ENCODE measurements around the gene PLET1.

Gene PLET1, protein sequence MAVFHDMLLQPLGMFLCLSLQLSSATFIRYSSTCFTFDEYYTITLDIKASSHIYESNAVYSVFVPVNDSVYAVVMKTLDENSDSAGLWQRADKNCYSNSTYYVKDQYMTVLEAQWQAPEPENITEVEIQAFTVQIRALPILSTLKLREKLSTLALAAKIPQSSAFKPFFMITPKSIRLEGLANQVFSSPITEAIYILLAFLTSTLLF

DNA sequence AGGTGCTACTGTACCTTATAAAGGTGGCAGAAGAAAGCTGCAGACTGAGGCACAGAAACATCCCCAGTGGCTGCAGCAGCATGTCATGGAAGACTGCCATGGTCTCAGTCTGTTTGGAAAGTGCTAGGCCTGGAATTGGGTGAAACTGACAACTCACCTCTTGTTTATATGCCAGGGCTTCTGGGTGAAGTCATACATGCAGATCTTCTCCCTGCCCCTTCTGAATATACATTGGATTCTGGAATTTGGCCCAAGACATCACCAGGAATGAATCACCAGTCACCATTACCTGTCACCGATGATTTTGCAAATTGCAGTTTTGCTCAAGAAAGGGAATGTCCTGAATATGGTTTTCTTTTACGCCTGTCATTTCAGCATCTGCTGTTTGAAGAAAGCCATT, at the start of gene PLET1:
PLET1 (minus strand) TSS at position 371 of the 400 bp plus-strand sequence; CDS start at position 100, 271 bp downstream.
- DNase-seq: no peak

- DNase-seq: no peak
Measured at GRCh38 chr11:112310419-112310818, 49.8 kb upstream of the PLET1 start.

DNA sequence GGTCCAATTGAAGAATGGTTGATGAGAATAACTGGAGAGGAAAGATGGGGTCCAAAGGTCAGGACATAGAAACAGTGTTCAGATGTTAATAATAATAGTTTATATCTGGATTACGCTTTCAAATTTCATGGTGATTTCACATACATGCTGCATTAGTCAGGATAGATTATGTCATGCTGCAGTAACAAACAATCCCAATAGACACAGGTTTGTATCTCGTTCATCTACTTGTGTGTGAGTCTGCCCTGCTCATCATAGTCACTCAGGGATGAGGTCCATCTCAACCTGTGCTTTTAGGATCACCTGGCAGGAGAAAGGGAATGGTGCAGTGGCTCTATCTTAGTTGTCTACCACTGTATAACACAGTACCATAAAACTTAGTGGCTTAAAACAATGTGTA, 48.0 kb upstream of the PLET1 start:
- no peak for DNase-seq

GRCh38 chr11:112307616-112308015, 47.0 kb upstream of the PLET1 start:
- no peak for DNase-seq

DNA sequence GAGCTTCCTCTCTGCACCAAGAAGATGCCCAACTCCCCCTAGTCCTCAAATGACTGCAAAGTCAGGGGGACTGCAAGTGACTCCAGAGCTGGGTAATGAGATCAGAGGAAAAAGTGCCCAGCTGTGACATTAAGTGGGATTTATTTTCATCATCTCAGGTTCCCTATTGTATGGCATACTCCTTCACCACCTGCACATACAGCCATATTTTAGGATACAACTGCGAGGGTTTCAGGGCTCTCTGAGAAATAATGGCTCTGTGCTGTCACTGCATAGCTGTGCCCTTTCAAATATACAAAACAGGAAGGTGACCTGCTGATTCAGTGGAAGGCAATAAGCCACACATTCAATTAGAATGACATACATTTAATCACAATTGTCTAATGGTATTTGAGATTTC, 45.6 kb upstream of the PLET1 start:
- DNase-seq: no peak

GRCh38 chr11:112304914-112305313, 44.3 kb upstream of the PLET1 start:
- DNase-seq: no peak

DNA sequence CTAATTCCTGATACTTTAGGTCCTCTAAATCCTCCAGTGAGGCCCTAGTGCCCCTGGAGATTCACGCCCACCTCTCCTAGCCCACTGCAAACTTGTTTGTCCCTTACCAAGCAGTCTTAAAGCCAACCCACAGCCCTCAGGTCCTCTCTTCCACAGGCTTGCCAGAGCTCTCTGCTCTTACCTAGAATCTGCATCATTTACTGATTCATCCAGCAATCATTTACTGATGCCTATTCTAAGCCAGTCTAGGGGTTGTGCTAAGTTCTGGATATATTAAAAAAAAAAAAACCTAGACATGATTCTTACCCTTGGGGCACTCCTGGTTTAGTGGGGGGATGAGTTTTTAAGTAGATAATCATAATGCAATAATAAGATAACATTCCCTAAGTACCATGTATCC, 43.0 kb upstream of the PLET1 start:
- no peak for DNase-seq

- DNase-seq: no peak
Measured at GRCh38 chr11:112302226-112302868, 41.7 kb upstream of the PLET1 start.

DNA sequence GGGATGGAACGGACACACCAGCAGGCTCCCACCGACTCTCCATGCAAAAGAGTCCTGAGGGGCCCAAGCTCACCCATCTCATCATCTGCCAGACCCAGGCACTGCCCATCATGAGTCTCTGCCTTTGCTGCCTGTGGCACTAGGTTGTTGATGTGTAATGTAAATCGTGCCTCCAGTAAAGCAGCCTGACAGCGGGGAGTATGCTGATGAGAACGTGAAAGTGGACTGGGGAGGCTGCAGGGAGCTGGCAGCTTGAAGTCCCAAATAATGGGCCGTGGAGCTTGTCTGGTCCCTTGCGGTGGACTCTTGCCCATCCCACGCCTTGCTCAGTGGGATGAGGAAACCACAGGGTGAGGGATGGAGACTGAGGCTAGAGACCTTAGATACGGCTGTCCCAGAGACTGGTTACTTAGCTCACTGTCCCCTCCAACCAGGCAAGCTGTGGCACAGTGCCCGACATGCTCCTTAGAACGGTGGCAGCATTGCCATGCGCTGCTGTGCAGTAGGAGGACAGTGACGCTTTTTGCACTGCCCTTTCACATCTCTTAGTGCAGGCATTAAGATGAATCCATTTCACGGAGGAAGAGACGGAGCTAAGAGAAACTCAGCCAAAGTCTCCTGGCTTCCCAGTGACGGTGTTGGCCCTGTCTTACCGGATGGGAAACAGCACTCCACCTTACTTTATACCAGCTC, 39.6 kb upstream of the PLET1 start:
- DNase-seq: no peak

DNA sequence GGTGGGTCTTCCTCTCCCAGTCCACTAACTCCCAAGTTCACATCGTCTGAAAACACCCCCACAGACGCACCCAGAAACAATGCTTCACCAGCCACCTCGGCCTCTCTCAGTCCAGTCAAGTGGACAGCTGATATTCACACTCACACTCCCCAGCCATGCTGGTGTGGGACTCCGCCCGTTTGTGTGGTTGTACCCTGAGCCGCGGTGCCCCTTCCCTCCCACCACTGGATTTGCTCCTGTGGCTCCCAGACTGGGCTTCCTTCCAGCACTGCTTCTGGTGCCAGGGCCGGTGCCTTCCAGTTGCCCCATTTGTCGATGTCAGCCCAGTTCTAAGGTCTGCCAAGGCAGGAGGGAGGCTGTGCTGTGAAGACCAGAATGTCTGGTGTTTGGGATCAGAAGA, 37.9 kb upstream of the PLET1 start:
- DNase-seq: peak in 1 of 2 experiments; percentile 72

GRCh38 chr11:112297248-112297866, 36.7 kb upstream of the PLET1 start:
- DNase-seq: no peak

GRCh38 chr11:112296044-112296443, 35.4 kb upstream of the PLET1 start:
- no peak for DNase-seq

DNA sequence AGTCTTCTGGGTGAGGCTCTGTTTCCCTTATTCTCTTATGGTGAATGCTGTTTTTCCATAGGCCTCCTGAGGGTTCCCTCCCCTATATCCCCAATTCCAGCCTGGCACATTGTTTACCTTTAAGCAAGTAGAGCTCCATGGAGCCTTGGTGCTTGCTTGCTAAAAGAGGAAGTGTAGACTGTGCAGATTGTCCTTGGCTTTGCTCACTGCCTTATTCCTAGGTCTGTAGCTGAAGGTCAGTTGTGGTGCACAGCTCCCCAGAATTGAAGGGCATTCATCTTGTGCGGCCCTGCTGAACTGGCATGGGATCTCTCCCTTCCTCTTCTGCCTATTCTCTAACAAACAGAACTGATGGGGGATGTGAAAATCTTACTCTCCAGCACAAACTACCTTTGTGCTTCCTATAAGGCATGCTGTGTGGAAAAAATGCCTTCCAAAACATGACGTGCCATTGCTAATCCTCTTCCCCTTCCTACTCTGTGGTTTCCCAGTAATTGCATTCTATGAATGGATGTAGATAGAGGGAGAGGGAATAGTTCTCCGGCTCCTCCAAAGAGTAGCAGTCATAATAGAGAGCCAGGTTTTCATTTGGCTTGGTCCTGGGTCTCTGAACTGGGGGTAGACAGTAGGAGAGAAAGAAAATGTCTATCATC, 34.2 kb upstream of the PLET1 start:
- DNase-seq: no peak

- DNase-seq: no peak
Measured at GRCh38 chr11:112293614-112294013, 33.0 kb upstream of the PLET1 start.

DNA sequence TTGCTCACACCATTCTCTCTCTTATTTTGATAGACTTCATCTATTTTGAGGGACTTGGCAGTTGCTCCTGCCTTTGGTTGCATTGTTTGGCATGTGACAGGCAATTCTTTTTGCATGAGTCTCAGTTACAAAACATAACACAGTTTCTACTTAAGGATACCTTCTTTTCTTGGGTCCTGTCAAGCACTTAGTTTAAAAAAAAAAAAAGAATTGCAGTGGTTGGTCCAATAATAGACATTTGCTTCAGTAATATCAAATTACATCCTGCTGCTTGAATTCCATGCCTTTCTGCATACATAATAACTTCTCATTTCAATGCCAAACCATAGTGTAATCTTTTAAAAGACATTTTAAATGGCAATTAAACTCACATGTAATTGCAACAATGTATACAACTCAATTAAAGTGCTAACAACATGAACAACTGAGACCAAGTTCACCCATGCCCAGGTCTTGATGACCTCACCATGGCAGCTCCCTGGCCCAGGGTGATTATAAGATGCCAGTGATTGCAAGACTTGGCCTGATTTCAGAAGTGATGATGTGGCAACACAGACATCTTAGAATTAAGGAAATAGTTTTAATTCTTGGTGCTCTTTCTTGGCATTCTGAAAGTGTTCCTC, 32.2 kb upstream of the PLET1 start:
- DNase-seq: peak; percentile 66 to 72

DNA sequence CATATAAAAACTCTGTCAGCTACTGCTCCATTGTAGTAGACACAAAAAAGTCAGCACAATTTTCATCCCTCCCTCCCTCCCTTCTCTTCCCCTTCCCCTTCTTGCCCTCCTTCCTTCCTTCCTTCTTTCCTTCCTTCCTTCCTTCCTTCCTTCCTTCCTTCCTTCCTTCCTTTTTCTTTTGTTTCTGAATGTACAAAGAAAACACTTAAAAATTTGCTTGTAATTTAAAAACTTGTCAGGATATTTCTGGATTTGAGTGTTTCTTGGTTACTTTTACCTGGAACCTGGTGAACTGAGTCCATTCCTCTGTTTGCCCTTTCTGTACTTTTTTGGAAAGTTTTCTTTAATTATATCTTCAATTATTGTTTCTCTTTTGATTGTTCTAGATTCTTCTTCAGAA, 31.5 kb upstream of the PLET1 start:
- DNase-seq: no peak

DNA sequence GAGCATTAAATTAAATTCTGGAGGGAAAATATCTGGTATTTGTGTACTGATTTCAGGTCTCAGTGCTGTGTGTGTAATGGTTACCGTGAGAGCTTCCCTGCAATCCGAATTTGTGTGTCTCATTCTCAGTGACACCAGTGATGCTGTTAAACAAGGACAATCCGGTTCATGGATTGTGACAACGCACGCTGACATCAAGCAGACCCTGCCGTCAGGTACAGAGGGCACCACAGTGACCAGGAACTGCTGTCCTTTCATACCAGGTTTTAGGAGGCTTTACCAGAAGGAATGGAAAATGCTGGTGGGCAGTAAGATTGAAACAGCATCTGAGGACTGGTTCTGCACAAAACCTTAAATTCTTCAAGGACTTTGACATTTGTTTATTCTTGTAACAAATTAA, 30.5 kb upstream of the PLET1 start:
- no peak for DNase-seq

- DNase-seq: no peak
Measured at GRCh38 chr11:112290493-112290850, 29.8 kb upstream of the PLET1 start.

GRCh38 chr11:112289588-112290492, 29.2 kb upstream of the PLET1 start:
- DNase-seq: peak; percentile 55 to 80

- DNase-seq: no peak
Measured at GRCh38 chr11:112288021-112288420, 27.4 kb upstream of the PLET1 start.

- DNase-seq: no peak
Measured at GRCh38 chr11:112285841-112286311, 25.2 kb upstream of the PLET1 start.

- DNase-seq: no peak
Measured at GRCh38 chr11:112281726-112282125, 21.1 kb upstream of the PLET1 start.
